ENCODE measurements around the gene HMGN4. TPM values are rescaled to one million over a fixed set of nuclear protein-coding genes. Genes with fewer than 3 reads are reported as not detected.

The HMGN4 gene
- total RNA-seq: 33.7 and 36.9 TPM in 2 replicates
- polyA plus RNA-seq: 12.3 and 13.1 TPM in 2 replicates
- 25.9 and 32.8 TPM in 2 replicates for polyA plus RNA-seq (2011; cell fraction: cytosol; rRNA removed)
- polyA plus RNA-seq (2011; cell fraction: nucleus; rRNA removed): 14.0 and 17.9 TPM in 2 replicates
- polyA plus RNA-seq (2012): 28.5 and 43.6 TPM in 2 replicates
- 17.4 and 18.0 TPM in 2 replicates for polyA minus RNA-seq
- 15.0 TPM for polyA minus RNA-seq (2011; cell fraction: cytosol; rRNA and poly(A)+ RNA removed)
- polyA minus RNA-seq (2011; cell fraction: nucleus; rRNA and poly(A)+ RNA removed): 3.8 and 7.7 TPM in 2 replicates
- Bru-seq, nascent RNA: percentile 80 among the genes with signal in this experiment
- percentile 93 among the genes with signal in this experiment for BruChase-seq, experiment 1, labeled RNA remaining after a 6-hour chase
- percentile 85 among the genes with signal in this experiment for BruChase-seq, experiment 2, labeled RNA remaining after a 2-hour chase
- long read RNA-seq, transcript HMGN4-201 (2 exons, 1,225 nt): major isoform, 63 of 85 reads
- long read RNA-seq, partial matches to known transcripts: 8 of 85 reads
- long read RNA-seq, other reads (novel, unspliced or antisense): 14 of 85 reads

DNA sequence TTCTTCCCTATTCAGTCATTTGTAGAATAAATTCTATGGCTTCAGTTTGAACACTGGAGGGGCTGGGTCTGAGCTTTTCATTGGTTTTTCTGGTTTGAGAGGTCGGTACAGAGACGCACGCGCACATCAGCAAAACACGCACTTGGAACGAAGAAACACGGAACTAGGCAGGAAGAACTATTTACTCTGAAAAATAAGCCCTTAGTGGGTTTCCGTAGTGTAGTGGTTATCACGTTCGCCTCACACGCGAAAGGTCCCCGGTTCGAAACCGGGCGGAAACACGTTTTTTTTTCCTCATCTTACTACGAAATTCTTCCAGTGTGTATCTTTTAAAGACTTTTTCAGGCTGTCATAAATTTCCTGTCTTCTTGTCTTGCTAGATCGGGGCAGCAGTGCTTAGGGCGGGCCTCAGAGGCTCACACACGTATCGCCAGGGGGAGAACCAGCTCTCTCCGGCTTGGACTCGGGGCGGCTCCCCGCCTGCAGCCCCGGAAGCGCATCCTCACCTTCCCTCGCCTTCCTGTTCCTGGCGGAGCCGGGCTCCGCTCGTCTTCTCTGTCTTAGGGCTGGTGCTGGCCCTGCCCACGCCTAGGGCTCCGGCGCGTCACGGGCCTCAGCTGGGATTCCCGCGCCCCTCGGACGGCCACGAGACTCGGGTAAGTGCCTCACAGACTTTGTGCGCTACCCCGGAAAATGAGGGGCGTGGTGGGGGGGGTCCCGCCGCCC lies at the start of gene HMGN4:
Gene HMGN4, plus strand, starts transcription at position 521 of the 726 bp plus-strand sequence. CDS start 6,841 bp downstream, outside the sequence.
- Histone ChIP-seq H3K9me3 (replicated peaks; ENCODE audit: control insufficient read depth, insufficient read depth, low read length) (no peaks in the 10 kb centered on the region), H3K4me3 (replicated peaks in 1 of 3; ENCODE audit: insufficient read depth in 1 of 3, low read depth in 1 of 3, low read length in 3 of 3) (peak within 1 kb of the TSS; percentile 87 to 99 (median 98)), H3K4me1 (ENCODE audit: control insufficient read depth, extremely low read depth, insufficient read depth, low read length) (peaks cover 21% of the 10 kb centered on the region), H3K79me2 (ENCODE audit: control insufficient read depth, insufficient read depth, low read length) (peaks cover 21% of the 10 kb centered on the region), H3K36me3 (ENCODE audit: control insufficient read depth in 2 of 2, extremely low read depth in 1 of 2, insufficient read depth in 2 of 2, low read length in 2 of 2) (no peaks in the 10 kb centered on the region), H4K20me1 (replicated peaks; ENCODE audit: control insufficient read depth, extremely low read depth, insufficient read depth, low read length) (no peaks in the 10 kb centered on the region), H3K27ac (ENCODE audit: insufficient read depth, low read depth, low read length) (peak within 1 kb of the TSS; percentile 85), H3K4me2 (ENCODE audit: insufficient read depth, low read length) (peak within 1 kb of the TSS; percentile 61), H2AFZ (ENCODE audit: low read depth, low read length) (peak within 1 kb of the TSS; percentile 100), H3K27me3 (ENCODE audit: control insufficient read depth in 2 of 2, insufficient read depth in 2 of 2, low read length in 2 of 2) (no peaks in the 10 kb centered on the region), H3K9ac (replicated peaks; ENCODE audit: extremely low read depth, insufficient read depth, low read length) (peak within 1 kb of the TSS; percentile 96), H3K9me1 (replicated peaks; ENCODE audit: control insufficient read depth, extremely low read depth, insufficient read depth, low read length) (no peaks in the 10 kb centered on the region)
- ChIA-PET POLR2A (interaction anchor here (0.7 kb wide), 1 partner anchor 469 kb away, joined by 3 read pairs; no protein-coding TSS in a partner anchor), CTCF (interaction anchor here (0.9 to 3.7 kb wide), 9 partner anchors 14 to 257 kb away, joined by 3 to 42 read pairs (median 9); no protein-coding TSS in a partner anchor)
- peak; percentile 59 for FAIRE-seq
- DNase-seq (ENCODE audit: low read depth, low spot score): peak; percentile 93
- BruUV-seq (replicated peaks): no TSS peak
- intact Hi-C loops (cut with micrococcal nuclease) (loop anchor here (1.0 kb wide), 6 partner anchors 15 to 227 kb away; no protein-coding TSS in a partner anchor), dilution Hi-C loops (cut with MboI; ENCODE audit: extremely low pct_ligation_motif_present, low sequenced_read_pairs) (loop anchor here (25.0 kb wide), 1 partner anchor 201 kb away; no protein-coding TSS in a partner anchor)
- TF ChIP-seq, protein P1, sequence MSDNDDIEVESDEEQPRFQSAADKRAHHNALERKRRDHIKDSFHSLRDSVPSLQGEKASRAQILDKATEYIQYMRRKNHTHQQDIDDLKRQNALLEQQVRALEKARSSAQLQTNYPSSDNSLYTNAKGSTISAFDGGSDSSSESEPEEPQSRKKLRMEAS (IDR thresholded peaks at IDR 0.05; ENCODE audit: insufficient read depth, insufficient read length): no peak
- TF ChIP-seq POLR2AphosphoS5 (IDR thresholded peaks at IDR 0.05; ENCODE audit: insufficient read depth, low read depth, low read length): peak; percentile 5
- no peak for TF ChIP-seq JUN (IDR thresholded peaks at IDR 0.05; ENCODE audit: borderline replicate concordance, insufficient read depth, insufficient read length, low read depth)
